MCF 10A (cell line): ENCODE measurements around the gene UGGT2. TPM values are rescaled to one million over a fixed set of nuclear protein-coding genes. Genes with fewer than 3 reads are reported as not detected.
A peak's percentile ranks its signal among the peaks of the same experiment; 100 is the strongest.
"Not testable (repeated sequence)": the region's sequence is repeated elsewhere in the genome, so short reads cannot be mapped to it uniquely, and the experiment has no call there.

Source experiments
- BruUV-seq: library from RNA; stranded (reverse); fragments of 400-500 nt; replicated peaks from 2 replicates; lab custom pipeline; 2021; lab: Mats Ljungman, UMichigan
- CTCF ChIA-PET: fragments of 300-600 bp; sonication (Branson Sonifier 250); formaldehyde crosslinking; extraction: SDS; loops from one replicate; lab custom pipeline; 2021; ENCODE audit warnings: antibody characterized with exemption, inconsistent platforms; lab: Yijun Ruan, JAX
- POLR2A ChIA-PET: fragments of 300-600, 350-650 bp; sonication (Branson Sonifier 250); formaldehyde crosslinking; extraction: SDS; loops from one replicate; lab custom pipeline; 2020; ENCODE audit warnings: antibody characterized with exemption, inconsistent platforms; lab: Yijun Ruan, JAX
- DNase-seq: peaks from one replicate; pipeline ENCODE4 v3.0.0-alpha.2; 2018; ENCODE audit not compliant: unreplicated experiment
- H3K27ac Mint-ChIP-seq: one replicate; pipeline ENCODE4 v1.8.0; 2022; ENCODE audit warnings: mild to moderate bottlenecking, low read depth, mixed read lengths; ENCODE audit not compliant: unreplicated experiment
- H3K27me3 Mint-ChIP-seq: one replicate; pipeline ENCODE4 v1.8.0; 2022; ENCODE audit warnings: mixed read lengths; ENCODE audit not compliant: insufficient read depth, unreplicated experiment
- H3K36me3 Mint-ChIP-seq: one replicate; pipeline ENCODE4 v1.8.0; 2022; ENCODE audit warnings: mild to moderate bottlenecking, moderate library complexity, mixed read lengths; ENCODE audit not compliant: insufficient read depth, unreplicated experiment
- H3K4me1 Mint-ChIP-seq: one replicate; pipeline ENCODE4 v1.8.0; 2022; ENCODE audit warnings: mixed read lengths; ENCODE audit not compliant: insufficient read depth, unreplicated experiment
- H3K4me3 Mint-ChIP-seq: one replicate; pipeline ENCODE4 v1.8.0; 2022; ENCODE audit warnings: mild to moderate bottlenecking, moderate library complexity, mixed read lengths; ENCODE audit not compliant: unreplicated experiment
- H3K9me3 Mint-ChIP-seq: one replicate; pipeline ENCODE4 v1.8.0; 2022; ENCODE audit warnings: mixed read lengths; ENCODE audit not compliant: unreplicated experiment
- CTCF ChIP-seq: fragments of 200-600 bp; IDR thresholded peaks from one replicate; pipeline ENCODE4 v1.8.0; 2022; ENCODE audit warnings: antibody characterized with exemption, mild to moderate bottlenecking; ENCODE audit not compliant: unreplicated experiment
- intact Hi-C: fragments of 100-400 bp; cut with micrococcal nuclease; formaldehyde crosslinking; loops from 2 replicates; pipeline ENCODE4 v1.14.1; 2022
- total RNA-seq: library from RNA; stranded (reverse); gene quantifications from 2 replicates; pipeline ENCODE4 v1.2.3, GENCODE V29; 2022

UGGT2 gene
- total RNA-seq, 1 experiment from 2014 or later = 54.0 TPM

GRCh38 chr13:95784161-95784899 lies 268.9 kb downstream of the UGGT2 start:
- CTCF ChIA-PET = interaction anchor here (0.6 to 3.5 kb wide), 10 partner anchors 9 to 248 kb away, joined by 3 to 22 read pairs (median 4); no protein-coding TSS in a partner anchor
- no peak for TF ChIP-seq CTCF
- peak overlapping the region; percentile 94 for H3K27ac Mint-ChIP-seq
- peak overlapping the region; percentile 16 for H3K4me3 Mint-ChIP-seq
- POLR2A ChIA-PET = interaction anchor here (0.6 to 4.7 kb wide), 20 partner anchors 10 to 1651 kb away, joined by 3 to 37 read pairs (median 4); partner anchors contain the start of genes DNAJC3 and DZIP1
- no peaks in the 10 kb centered on the region for H3K27me3 Mint-ChIP-seq
- peak; percentile 85 for DNase-seq
- H3K36me3 Mint-ChIP-seq = peaks cover 33% of the 10 kb centered on the region
- peaks cover 5% of the 10 kb centered on the region for H3K9me3 Mint-ChIP-seq
- intact Hi-C loops = loop anchor here (1.0 to 2.0 kb wide), 2 partner anchors 107 to 160 kb away; partner anchors contain the start of gene DNAJC3
- peaks cover 20% of the 10 kb centered on the region for H3K4me1 Mint-ChIP-seq
- no TSS peak for BruUV-seq

- H3K4me3 Mint-ChIP-seq = no peak overlapping the region
- intact Hi-C loops = loop anchor here (1.0 to 2.0 kb wide), 2 partner anchors 106 to 159 kb away; partner anchors contain the start of gene DNAJC3
- no TSS peak for BruUV-seq
- H3K27me3 Mint-ChIP-seq = no peaks in the 10 kb centered on the region
- POLR2A ChIA-PET = interaction anchor here (0.9 to 4.7 kb wide), 14 partner anchors 11 to 179 kb away, joined by 3 to 37 read pairs (median 4); partner anchors contain the start of genes DNAJC3 and DZIP1
- peaks cover 20% of the 10 kb centered on the region for H3K4me1 Mint-ChIP-seq
- CTCF ChIA-PET = interaction anchor here (1.0 to 3.5 kb wide), 6 partner anchors 8 to 247 kb away, joined by 3 to 22 read pairs (median 5); no protein-coding TSS in a partner anchor
- H3K27ac Mint-ChIP-seq = peak overlapping the region; percentile 94
- DNase-seq = peak; percentile 40
- peaks cover 27% of the 10 kb centered on the region for H3K36me3 Mint-ChIP-seq
- peaks cover 5% of the 10 kb centered on the region for H3K9me3 Mint-ChIP-seq
- no peak for TF ChIP-seq CTCF
Measured at GRCh38 chr13:95783747-95784146, 269.5 kb downstream of the UGGT2 start.

GRCh38 chr13:95781940-95782339 lies 271.3 kb downstream of the UGGT2 start:
- intact Hi-C loops, H3K27ac Mint-ChIP-seq, H3K9me3 Mint-ChIP-seq, BruUV-seq, H3K4me3 Mint-ChIP-seq, DNase-seq, H3K27me3 Mint-ChIP-seq: not testable (repeated sequence)
- H3K4me1 Mint-ChIP-seq = peaks cover 20% of the 10 kb centered on the region
- CTCF ChIA-PET = interaction anchor here (1.4 kb wide), 1 partner anchor 158 kb away, joined by 5 read pairs; no protein-coding TSS in a partner anchor
- H3K36me3 Mint-ChIP-seq = peaks cover 38% of the 10 kb centered on the region
- POLR2A ChIA-PET = interaction anchor here (0.6 kb wide), 1 partner anchor 103 kb away, joined by 3 read pairs; no protein-coding TSS in a partner anchor

GRCh38 chr13:95781016-95781415 lies 272.2 kb downstream of the UGGT2 start:
- Mint-ChIP-seq H3K4me1 (peaks cover 20% of the 10 kb centered on the region), H3K36me3 (peaks cover 37% of the 10 kb centered on the region), H3K27me3 (no peaks in the 10 kb centered on the region), H3K27ac (no peak overlapping the region), H3K4me3 (no peak overlapping the region), H3K9me3 (peaks cover 5% of the 10 kb centered on the region)
- CTCF ChIA-PET = interaction anchor here (0.6 to 1.4 kb wide), 5 partner anchors 14 to 259 kb away, joined by 3 to 5 read pairs (median 3); no protein-coding TSS in a partner anchor
- intact Hi-C loops = no loop called here
- no TSS peak for BruUV-seq
- DNase-seq = no peak
- TF ChIP-seq CTCF = no peak
- POLR2A ChIA-PET = interaction anchor here (0.6 to 0.7 kb wide), 2 partner anchors 9 to 11 kb away, joined by 4 read pairs; no protein-coding TSS in a partner anchor
